Bone marrow (tissue), 2 donors: ENCODE data around the gene ROBO4.

ENCODE experiments used
- DNase-seq, 2 donors: peaks; one replicate each; lab custom pipeline; 2025; lab: John Stamatoyannopoulos, UW

The ROBO4 gene

GRCh38 chr11:124872741-124873140 lies 24.9 kb downstream of the ROBO4 start:
- DNase-seq = no peak

GRCh38 chr11:124872280-124872679 lies 25.4 kb downstream of the ROBO4 start:
- DNase-seq = no peak

GRCh38 chr11:124870430-124870829 lies 27.2 kb downstream of the ROBO4 start:
- no peak for DNase-seq

- no peak for DNase-seq
Measured at GRCh38 chr11:124869856-124870387, 27.7 kb downstream of the ROBO4 start.

- DNase-seq = no peak
Measured at GRCh38 chr11:124869331-124869730, 28.3 kb downstream of the ROBO4 start.

GRCh38 chr11:124868331-124869274 lies 29.1 kb downstream of the ROBO4 start:
- no peak for DNase-seq

GRCh38 chr11:124867700-124868099 lies 30.0 kb downstream of the ROBO4 start:
- no peak for DNase-seq

GRCh38 chr11:124865902-124866851 lies 31.5 kb downstream of the ROBO4 start:
- DNase-seq = no peak

DNA sequence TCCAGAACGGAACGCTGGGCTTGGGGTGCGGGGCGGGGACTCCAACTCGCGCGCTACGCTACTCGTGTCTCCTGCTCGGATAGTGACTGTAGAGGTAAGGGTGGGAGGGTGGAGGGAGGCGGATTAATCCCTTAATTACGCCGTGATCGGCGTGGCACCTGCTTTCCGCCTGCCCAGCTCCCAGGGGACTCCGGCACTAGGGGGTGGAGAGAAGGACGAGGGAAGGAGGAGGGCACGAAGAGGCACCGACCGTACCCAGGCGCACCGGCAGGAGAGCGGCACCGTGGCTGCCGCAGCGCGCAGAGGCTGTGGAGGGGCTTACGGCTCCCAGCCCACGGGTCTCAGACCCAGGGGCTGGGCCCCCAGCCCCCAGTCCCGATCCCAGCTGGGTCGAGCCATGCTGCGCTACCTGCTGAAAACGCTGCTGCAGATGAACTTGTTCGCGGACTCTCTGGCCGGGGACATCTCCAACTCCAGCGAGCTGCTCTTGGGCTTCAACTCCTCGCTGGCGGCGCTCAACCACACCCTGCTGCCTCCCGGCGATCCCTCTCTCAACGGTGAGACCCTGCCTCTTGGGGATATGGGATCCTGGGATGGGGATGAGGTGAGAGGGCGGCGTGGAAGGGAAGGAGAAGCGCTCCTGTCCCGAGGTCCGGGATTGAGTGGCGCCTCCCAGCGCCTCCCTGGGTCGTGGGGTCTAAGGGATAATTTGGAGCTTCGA lies 32.3 kb downstream of the ROBO4 start, which contains the start of gene ROBO3:
Gene ROBO3 (plus strand): TSS at position 252 of the 721 bp plus-strand sequence. CDS start 146 bp downstream, at position 398.
- DNase-seq = no peak

GRCh38 chr11:124864892-124865180 lies 32.8 kb downstream of the ROBO4 start:
- DNase-seq = no peak

DNA sequence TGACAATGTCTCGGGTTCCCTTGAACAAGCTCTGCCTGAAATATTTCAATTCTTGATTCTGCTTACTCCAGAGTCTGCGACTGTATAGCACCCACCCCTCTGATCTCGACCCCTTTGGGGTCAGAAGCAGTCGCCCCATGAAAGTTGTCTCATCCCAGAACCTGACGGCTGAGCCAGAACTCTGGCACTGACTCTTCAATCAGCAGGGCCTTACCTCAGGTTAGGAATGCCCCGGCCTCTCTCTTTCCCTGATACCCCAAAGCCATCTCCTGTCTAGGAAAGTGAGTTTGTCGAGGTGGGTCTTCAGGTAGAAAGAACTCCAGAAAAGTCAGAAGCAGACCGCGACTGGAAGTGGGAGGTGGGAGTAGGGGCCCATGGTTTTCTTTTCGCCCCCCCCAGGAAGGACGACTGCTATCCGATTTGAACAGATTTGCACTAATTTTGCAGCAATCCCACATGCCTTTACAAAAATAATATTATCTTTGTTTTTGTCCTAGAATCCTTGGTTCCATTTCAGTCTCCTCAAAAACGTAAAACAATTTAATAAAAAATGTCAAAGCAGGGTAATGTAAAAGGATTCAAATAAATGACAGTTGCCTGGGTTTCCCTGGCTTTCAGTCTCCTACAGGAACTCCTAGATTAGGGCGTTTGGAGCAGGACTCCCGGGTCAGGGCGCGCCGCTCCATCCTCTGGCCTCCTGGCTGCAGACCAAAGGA lies 33.3 kb downstream of the ROBO4 start:
- no peak for DNase-seq

- no peak for DNase-seq
Measured at GRCh38 chr11:124863826-124864165, 33.9 kb downstream of the ROBO4 start.

- DNase-seq = no peak
Measured at GRCh38 chr11:124863137-124863825, 34.4 kb downstream of the ROBO4 start.

GRCh38 chr11:124861670-124862069 lies 36.0 kb downstream of the ROBO4 start:
- no peak for DNase-seq

- no peak for DNase-seq
Measured at GRCh38 chr11:124859171-124859570, 38.5 kb downstream of the ROBO4 start.

DNA sequence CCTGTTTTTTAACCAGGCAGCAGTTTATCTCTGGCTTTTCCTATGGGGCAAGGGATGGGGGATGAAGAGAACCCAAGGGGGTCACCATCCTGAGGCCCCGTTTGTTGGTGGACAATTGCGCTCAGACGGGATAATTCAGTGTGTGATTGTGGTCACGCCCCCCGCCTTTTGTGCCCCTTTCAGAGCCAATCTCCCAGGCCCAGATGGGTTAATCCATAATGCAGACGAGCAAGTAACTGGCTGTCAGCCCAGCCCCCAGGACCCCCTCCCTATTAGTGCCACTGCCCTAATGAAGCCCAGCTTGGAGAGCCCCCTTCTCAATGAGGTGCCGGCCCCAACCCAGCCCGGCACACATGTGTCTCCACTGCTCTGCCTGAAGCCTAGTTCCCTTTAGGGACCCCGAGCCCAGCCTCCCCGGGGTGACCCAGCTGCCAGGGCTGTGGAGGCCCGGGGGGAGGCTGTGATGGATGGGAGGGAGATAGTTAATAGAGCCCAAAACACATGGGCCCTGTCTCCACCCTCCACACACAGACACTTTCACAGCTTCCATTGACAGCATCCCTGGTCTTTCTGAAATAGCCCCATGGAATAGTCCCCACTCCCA lies 51.5 kb downstream of the ROBO4 start:
- no peak for DNase-seq

GRCh38 chr11:124844664-124845079 lies 53.0 kb downstream of the ROBO4 start:
- DNase-seq = no peak

DNA sequence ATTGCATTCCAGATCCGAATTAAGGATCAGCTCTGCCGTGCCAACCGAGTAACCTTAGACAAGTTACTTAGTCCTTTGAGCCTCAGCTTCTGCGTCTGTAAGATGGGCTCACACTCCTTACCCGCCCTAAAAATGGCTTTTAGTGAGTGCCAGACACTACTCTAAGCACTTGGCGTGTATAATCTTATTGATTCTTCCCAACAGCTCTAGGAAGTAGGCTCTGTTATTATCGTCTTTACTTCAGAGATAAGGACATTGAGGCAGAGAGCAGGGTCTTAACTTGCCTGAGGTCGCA lies 54.1 kb downstream of the ROBO4 start:
- no peak for DNase-seq

DNA sequence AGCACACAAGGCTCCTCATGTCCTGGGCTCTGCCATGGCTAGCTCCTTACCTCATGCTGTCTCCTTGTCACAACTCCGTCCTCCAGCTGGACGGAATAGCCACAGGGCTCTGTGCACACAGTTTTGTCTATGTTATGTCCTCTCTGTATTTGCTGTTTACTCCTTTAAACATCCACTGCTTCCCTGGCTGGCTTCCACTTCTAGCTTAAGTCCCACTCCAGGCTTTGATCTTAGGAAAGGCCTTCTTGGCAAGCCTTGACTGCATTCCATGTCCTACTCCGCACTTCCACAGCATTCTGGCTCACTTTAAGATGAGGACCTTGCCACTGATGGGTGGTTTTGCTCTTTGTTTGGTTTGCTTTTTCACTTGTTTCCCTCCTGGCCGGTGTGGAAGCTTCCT lies 55.4 kb downstream of the ROBO4 start:
- DNase-seq = no peak

DNA sequence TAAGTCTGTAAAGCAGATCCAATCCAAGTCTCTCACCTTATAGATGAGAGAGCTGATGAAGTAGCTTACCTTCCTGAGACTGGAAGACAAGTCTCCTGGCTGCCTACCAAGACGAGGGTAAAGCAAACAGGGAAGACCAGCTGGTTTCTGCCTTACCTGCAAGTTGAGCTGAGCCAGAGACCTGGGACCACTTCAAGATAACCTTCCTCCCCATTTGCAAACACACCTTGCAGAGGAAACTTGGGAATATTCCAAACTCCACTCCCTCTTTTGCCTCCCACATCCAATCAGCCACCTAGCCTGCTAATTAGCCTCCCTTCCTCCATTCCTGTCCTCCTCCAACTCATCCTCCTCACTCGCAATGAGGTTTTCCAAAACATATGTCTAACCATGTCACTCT lies 55.8 kb downstream of the ROBO4 start:
- no peak for DNase-seq
